UCSD-AML1 (cell line): ENCODE measurements around the gene LINGO4.

Experiments used
- DNase-seq: peaks from one replicate; lab custom pipeline; 2025; ENCODE audit not compliant: unreplicated experiment; lab: John Stamatoyannopoulos, UW

LINGO4 gene, protein sequence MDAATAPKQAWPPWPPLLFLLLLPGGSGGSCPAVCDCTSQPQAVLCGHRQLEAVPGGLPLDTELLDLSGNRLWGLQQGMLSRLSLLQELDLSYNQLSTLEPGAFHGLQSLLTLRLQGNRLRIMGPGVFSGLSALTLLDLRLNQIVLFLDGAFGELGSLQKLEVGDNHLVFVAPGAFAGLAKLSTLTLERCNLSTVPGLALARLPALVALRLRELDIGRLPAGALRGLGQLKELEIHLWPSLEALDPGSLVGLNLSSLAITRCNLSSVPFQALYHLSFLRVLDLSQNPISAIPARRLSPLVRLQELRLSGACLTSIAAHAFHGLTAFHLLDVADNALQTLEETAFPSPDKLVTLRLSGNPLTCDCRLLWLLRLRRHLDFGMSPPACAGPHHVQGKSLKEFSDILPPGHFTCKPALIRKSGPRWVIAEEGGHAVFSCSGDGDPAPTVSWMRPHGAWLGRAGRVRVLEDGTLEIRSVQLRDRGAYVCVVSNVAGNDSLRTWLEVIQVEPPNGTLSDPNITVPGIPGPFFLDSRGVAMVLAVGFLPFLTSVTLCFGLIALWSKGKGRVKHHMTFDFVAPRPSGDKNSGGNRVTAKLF

DNA sequence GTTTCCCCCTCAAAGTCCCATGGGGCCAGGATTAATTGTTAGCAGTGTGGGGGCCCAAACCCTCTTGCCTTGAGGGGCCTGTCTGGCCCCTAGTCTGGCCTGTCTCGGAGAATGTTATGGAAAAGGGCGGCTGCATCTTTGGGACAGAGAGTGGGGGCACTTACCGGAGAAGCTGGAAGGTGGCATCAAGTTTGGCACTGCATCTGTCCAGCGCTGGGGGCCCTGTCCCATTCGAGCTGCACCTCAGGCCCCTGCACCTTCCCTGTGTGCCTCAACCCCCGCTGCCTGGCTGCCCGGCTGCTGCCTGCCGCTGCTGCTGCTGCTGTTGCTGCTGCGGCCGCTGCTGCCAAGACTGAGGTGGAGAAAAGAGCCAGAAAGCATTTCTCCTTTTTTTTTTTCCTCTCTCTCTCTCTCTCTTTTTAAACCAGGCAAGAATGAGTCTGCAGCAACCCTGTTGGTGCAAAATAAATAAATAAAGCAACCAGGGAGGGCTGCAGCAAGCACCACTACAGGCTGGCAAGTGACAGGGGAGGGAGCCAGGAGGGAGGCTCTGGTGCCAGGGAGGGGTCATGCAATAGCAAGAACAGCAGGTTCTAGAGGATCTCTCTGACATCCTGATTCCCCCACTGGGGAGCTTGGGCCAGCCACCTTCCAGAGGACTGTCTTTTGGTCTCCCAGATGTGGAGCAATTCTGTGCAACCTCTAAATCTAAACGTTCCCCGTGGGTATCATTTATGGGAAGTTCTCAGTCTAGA, at the start of gene LINGO4:
Gene LINGO4, minus strand, starts transcription at position 354 of the 755 bp plus-strand sequence. CDS start 2,715 bp downstream, outside the sequence.
- DNase-seq = no peak

DNA sequence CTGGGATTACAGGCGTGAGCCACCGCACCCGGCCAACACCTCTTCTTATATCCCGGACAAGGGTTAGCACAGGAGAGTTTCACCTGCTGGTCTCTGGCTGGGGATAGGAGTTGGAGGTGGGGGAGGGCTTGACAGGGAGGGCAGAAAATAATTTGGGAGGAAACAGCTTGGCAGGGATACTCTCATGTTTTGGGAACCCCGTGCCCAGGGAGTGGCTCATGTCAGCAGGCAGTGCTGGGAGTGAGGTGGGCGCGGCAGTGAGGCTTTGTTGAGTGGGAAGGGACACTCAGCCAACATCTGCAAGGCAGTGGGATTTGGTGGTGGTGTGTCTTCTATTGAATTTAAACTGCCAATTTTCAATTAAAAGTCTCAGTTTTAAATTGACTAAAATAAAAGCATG, 49.4 kb upstream of the LINGO4 start:
- DNase-seq = no peak

DNA sequence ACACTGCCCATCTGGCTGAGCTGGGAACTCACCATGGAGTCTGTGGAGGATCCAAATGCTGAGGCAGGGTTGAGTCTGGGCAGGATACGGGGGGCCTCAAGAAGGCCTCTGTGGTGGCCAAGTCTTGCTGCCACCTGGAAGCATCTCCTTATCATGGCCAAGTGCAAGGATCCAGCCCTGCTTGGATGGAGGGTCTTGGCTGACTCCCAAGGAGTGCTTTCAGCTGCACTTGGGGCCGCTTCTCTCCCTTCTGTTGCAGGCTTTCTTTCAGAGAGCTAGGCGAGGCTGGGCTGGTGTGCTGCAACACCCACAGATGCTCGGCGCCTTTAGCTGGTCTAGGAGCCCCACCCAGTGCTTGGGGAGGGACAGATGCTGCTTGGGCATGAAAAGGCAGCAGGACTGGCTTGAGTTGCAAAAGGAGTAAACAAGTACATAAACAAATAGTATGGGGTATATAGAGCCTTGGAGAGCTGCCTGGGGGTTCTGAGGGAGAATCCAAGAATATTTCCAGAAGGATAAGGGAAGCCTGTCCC, 48.3 kb upstream of the LINGO4 start, which contains the start of gene THEM5:
Gene THEM5, minus strand, starts transcription at position 302 of the 533 bp plus-strand sequence. Its CDS starts 147 bp downstream, at position 155.
- no peak for DNase-seq

DNA sequence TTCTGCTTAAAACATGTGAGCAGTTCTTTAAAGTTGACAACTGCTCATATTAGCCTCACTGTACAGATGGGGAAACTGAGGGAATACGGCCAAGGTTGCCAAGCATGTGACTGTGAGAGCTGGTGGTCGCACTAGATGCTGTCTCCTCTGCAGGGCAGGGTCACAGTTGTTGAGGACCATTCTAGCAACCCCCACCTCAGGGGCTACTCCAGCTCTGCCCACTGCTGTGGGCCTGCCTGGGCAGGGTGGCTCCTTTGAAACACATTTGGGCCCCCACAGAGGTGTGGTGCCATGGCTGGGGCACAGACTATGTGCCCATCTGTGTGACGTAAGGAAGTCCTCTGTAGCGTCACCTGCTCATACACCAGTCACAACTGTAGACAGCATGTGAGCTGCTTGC, 47.5 kb upstream of the LINGO4 start:
- DNase-seq = no peak

DNA sequence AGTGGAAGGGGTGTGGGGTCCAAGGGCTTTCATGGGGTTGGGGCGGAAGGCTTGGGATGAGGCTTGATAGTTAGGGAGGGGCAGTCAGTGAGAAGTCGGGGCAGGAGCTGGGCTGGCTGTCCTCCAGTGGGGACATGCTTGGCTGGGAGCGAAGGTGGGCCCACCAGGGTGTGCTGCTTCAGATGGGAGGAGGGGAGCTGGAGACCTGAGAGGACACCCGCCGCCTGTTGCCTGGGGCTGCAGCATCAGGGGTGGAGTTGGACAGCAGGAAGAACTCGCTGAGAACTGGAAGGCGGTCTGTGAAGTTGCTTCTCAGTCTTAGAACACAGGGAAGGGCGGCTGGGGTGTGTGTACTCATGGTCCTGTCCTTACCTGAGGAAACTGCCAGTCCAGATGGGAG, 46.7 kb upstream of the LINGO4 start:
- no peak for DNase-seq

DNA sequence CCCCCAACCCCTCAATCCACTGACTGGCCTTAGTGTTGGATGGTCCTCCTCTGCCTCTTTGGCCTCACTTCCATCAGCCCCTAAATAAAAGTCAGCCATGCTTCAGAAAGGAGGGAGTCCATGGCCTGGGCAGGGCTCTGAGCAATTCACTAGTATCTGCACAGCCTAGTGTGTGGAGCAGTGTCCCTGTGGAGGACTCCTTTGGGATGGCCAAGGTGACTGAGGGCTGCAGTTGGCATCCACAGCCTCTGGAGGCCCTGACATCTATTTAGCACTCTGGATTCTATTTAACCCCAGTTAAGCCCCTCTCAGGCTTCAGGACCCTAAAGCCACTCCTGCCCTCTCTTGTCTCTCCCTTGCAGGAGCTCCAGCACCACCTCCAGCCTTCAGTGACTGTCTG, 44.7 kb upstream of the LINGO4 start:
- no peak for DNase-seq

DNA sequence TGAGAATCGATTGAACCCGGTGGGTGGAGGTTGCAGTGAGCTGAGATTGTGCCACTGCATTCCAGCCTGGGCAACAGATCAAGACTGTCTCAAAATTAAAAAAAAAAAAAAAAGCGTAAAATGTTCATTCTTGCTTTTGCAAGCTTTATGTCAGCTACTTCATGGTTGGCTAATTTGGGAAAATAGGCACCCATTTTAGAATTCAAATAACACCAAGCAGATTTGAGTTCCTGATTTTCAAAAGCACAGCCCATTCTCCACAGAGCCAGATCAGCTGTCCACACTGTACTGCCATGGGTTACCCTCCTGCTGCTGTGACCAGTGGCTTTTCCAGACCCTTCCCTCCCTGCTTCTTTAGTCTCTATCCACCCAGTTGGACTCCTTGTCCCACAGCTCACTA, 43.9 kb upstream of the LINGO4 start:
- DNase-seq = no peak

DNA sequence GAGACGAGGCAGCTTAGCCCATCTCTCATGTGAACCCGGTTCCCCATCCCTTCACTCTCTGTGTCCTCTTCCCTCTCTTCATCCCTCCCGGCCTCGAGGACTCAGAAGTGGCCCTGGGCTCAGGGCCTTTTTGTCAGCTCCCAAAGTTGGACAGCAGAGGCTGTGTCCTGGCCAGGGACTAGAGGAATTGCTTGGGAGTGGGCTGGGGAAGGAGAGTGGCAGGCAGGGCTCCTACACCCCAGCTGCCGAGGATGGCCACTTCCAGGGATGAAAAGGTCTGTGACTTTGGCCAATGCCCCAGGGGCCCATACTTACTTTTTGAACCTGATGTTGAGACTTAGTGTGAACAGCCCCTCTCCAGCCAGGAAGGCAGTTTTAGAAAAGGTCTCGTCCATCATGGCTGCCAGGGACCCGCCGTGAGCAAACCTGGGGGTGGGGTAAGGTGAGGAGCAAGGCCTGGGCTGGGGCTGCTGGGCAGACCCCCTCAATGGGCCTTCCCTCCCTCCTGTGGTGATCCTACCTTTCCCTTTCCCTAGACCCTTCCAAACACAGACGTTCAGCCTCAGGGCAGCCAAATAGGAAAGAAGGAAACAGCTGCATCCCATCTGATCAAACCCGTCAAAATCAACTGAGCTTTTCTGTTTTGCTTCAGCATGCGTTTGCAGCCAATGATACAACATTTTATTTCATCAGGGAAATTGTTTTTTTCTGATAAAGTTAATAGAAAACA, 42.8 kb upstream of the LINGO4 start:
- DNase-seq = no peak

DNA sequence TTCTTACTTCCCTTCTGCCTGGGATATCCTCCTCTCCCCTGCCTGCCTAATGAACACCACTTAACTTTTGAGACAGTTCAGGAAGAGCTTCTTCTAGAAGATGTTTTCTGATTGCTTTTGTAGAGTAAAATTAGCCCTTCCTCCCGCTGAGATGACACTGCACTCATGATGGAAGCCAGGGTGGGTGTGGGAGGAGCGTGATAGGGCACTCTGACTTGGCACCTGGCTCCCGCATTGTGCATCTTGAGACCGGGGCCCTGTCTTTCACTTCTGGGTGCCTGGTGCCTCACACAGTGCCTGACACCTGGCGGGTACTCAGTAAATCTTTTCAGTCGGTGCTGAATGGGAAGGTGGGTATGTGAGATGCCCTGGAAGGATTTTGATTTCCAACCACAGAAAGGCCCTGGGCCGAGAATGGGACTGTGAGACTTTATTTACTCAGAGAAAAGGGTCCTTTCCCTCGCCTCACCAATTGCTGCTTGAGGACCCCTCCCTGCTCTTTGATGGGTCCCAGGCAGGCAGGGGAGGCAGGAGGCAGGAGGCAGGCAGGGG, 41.5 kb upstream of the LINGO4 start:
- no peak for DNase-seq

DNA sequence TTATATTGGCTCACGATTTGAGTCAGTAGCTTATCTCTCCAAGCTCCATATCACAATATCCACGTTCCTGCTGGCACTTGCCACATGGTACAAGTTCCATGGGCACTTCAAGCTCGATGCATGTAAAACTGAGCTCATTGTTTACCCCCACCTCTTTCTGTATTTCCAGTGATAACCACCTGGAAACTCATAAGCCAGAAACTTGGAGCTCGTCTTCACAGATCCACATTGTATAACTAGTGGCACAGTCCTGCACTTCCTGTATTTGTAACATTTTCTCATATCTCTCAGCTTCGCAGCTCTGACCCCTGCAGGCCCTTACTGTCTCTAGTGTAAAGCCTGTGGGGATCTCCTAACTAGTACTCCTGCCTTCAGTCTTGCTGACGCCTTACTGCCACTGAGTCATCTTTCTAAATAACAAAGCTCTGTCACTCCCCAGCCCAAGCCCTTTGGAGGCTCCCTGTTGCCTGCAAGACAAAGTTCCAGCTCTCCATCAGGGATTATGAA, 40.9 kb upstream of the LINGO4 start:
- DNase-seq = no peak

DNA sequence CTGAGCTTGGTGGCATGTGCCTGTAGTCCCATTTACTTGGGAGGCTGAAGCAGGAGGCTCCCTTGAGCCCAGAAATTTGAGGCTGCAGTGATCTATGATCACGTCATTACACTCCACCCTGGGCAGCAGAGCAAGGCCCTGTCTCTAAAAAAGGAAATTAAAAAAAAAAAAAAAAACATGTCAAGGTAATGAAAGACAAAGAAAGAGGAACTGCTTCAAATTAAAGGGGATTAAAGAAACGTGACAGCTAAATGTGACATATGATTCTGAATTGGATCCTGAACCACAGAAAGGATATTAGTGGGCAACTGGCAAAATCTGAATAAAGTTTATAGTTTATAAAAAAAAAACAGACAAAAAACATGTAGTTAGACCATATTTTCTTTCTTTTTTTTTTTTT, 38.2 kb upstream of the LINGO4 start:
- no peak for DNase-seq

DNA sequence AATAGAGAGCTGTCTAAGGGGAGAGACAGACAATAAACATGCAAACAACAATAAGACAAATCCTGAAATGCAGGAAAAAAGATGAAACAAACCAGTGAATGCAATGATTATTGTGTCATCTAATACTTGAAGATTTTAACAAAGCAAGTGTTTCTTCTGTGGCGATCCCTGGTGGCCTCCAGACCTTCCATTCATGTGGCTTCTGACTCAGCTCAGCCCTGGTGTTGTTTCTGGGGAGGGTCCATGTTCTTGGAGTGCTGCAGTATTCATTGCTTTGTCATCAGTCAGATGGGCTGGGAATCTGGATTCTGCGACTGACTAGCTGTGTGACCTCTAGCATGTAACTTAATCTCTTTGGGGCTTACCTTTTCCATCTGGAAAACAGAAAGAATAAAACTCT, 35.9 kb upstream of the LINGO4 start:
- DNase-seq = no peak

DNA sequence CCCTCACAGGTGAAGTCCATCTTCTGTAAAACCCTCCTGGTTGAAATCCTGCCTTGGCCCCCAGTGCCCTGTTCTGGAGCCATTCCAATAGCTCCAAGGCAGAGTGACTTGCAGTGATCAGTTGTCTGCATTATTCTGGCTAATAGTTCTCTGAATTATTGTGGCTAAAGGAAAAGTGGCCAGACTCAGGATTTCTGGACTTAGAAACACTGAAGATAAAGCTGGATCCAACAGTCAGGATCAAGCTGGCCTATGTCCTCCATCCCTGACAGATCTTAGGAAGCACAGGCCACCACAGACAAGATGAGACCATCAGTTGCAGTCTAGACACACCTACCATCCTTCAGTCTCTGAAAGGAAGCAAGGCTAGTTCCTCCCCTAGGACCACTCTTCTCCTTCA, 35.2 kb upstream of the LINGO4 start:
- no peak for DNase-seq

DNA sequence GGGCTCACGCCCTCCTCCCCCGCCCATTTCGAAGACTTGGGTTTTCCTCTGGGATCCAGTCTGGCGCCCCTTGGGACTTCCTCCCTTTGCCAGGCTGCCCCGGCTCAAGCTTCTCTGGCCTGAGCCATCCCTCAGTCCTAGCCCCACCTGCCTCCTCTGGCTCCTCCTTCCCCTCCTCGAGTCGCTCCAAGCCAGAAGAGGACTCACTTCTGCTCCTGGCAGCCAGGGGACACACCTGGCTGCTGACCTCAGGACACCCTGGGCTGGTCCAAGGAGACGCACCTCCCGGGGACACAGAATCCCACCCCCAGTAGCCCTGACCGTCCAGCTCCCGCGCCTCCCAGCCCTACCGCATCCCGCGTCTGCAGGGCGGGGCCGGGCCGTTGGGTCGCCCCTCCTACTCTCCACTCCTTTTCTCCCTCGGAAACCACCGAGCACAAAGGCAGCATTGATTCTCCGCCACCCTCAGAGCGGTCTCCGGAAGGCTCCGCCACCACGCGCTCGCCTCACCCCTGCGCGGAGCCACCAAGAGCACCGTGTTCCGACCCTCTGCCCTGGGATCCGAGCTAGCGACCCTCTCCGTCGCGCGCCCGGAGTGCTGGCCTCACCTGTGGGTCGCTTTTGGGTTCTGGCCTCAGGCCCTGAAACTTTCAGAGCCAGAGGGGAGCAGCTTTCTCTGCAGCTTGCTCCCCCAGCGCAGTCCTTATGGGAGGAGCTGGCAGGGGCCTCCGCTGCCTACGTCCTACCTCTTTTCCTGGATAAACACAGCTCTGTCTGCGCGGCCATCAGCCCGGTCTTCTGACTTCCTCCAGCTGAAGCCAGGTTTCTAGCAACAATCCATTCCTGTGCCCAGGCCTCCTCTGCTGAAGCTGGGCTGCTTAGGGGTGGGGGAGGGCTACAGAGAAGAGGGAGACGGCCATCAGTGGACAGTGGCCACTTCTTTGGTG, 34.5 kb upstream of the LINGO4 start, which contains the start of gene C2CD4D:
Gene C2CD4D, minus strand, starts transcription at position 364 of the 947 bp plus-strand sequence. CDS start 831 bp downstream, outside the sequence.
- DNase-seq = no peak

DNA sequence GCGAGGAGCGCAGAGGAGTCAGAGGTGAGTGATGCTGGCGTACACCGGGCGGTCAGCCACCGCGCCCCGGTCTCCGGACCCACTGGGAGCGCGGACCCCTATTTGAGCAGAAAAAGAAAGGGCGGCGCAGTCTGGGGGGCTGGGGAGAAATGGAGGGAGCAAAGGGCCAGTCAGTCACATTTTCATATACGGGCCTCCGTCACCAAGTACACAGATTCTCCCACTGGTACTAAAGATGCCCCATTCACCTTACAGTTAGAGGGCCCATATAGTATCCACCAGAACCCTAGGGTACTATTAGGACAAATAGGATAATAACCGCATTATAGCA, 33.8 kb upstream of the LINGO4 start:
- DNase-seq = no peak

DNA sequence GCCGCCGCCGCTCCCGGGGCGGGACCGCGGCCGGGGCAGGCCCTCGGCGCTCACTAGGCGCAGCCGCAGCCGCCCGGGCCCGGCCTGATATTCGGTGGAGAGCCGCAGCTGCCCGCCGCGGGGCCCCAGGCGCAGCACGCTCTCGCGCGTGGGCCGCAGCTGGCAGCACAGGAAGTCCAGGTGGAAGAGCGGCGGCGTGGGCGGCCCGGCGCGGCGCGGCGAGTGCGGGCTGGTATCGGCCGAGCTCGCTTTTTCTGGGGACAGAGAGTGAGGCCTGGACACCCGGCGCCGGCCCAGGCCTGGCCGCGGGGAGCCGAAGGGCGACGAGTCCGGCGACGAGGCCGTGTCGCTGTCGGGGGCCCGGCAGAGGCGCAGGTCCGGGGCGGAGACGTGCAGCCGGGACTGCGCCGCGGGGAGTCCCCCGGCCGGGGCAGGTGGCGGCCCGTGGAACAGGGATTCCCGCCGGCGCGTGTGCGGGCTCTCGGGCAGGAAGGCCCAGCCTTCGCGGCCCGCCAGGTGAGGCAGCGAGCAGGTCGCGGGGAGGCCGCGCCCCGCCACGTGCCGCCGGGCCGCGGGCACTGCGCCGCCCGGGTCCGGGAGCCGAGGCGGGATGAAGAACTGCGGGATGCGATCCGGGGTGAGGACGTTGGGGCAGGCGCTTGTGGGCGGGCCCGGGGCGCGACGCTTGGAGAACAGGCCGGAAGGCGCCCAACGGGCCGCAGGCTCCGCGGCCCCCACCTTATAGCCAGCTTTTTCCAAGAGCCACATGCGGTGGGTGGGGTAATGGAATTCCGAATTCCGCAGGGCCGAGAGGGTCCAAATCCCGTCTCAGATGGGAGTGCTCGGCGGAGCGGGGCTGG, 33.2 kb upstream of the LINGO4 start:
- DNase-seq = no peak

DNA sequence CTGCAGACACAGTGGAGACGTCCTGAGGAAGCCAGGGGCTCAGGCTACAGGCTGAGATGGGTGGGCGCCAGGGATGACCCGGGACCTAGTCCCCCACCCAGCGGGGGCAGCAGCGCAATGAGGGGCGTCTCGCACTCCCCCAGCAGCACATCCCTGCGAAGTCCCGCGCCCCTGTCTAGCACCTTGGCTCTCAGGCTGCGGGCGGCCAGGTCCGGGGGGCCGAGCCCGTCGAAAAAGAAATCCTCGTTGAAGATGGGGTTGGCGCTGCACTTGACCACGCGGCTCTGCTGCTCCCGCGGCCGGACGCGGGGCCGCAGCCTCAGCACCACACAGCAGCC, 32.6 kb upstream of the LINGO4 start:
- no peak for DNase-seq

DNA sequence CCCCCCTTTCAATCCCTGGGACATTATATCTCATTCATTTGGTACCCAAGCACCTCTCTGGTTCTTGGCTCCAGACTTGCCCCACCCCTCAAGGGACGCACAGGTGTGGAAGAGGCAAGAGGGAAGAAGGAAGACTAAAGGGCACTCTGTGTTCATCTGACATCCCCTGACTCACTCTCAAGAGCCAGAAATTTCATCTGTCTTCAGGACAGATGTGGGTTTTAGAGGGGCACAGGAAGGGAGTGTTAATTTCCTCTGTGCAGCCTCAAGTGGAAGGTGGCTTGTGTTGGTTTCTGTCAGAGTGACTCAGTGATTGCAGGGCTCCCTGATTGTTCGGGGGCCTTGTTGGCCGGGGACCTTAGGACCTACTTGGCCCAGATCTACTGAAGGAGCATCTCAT, 32.0 kb upstream of the LINGO4 start:
- DNase-seq = no peak

DNA sequence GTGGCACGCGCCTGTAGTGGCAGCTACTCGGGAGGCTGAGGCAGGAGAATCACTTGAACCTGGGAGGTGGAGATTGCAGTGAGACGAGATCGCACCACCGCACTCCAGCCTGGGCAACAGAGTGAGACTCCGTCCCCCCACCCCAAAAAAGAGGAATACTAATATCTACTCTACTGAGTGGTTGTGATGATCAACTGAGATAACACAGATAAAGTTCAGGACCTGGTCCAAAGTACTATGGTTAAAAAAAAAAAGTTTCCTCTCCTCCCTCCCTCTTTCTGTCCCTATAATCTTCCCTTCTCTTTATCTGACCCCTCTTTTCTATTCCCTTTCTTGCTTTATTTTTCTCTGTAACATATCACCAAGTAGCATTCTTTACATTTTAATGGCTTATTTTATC, 30.4 kb upstream of the LINGO4 start:
- DNase-seq = no peak
